ENCODE results near the gene ATP8A1.

Gene ATP8A1

GRCh38 chr4:42610941-42611340 lies 46.0 kb downstream of the ATP8A1 start:
- no peak for TF ChIP-seq CTCF (IDR thresholded peaks at IDR 0.05; ENCODE audit: low read depth, low read length)
- H3K4me3 ChIP-seq (ENCODE audit: low read depth, low read length) = no peak overlapping the region

- no peak for TF ChIP-seq CTCF (IDR thresholded peaks at IDR 0.05; ENCODE audit: low read depth, low read length)
- no peak overlapping the region for H3K4me3 ChIP-seq (ENCODE audit: low read depth, low read length)
These were observed 47.9 kb downstream of the ATP8A1 start for GRCh38 chr4:42609051-42609450.

- H3K4me3 ChIP-seq (ENCODE audit: low read depth, low read length) = no peak overlapping the region
- no peak for TF ChIP-seq CTCF (IDR thresholded peaks at IDR 0.05; ENCODE audit: low read depth, low read length)
These were observed 48.4 kb downstream of the ATP8A1 start for GRCh38 chr4:42608551-42608950.

- no peak overlapping the region for H3K4me3 ChIP-seq (ENCODE audit: low read depth, low read length)
- no peak for TF ChIP-seq CTCF (IDR thresholded peaks at IDR 0.05; ENCODE audit: low read depth, low read length)
These were observed 49.7 kb downstream of the ATP8A1 start for GRCh38 chr4:42607011-42607726.

GRCh38 chr4:42605264-42605663 lies 51.6 kb downstream of the ATP8A1 start:
- TF ChIP-seq CTCF (IDR thresholded peaks at IDR 0.05; ENCODE audit: low read depth, low read length) = no peak
- no peak overlapping the region for H3K4me3 ChIP-seq (ENCODE audit: low read depth, low read length)

- no peak overlapping the region for H3K4me3 ChIP-seq (ENCODE audit: low read depth, low read length)
- TF ChIP-seq CTCF (IDR thresholded peaks at IDR 0.05; ENCODE audit: low read depth, low read length) = no peak
These were observed 53.0 kb downstream of the ATP8A1 start for GRCh38 chr4:42603862-42604261.

- TF ChIP-seq CTCF (IDR thresholded peaks at IDR 0.05; ENCODE audit: low read depth, low read length) = no peak
- H3K4me3 ChIP-seq (ENCODE audit: low read depth, low read length) = no peak overlapping the region
These were observed 56.3 kb downstream of the ATP8A1 start for GRCh38 chr4:42600578-42600977.
